Activated naive CD4-positive, alpha-beta T cell treated with anti-CD3 and anti-CD28 coated beads, Interleukin-2, amount 50 U/mL, for 16 hours (primary cell): ENCODE data around the gene TRIM46.
"Not testable (repeated sequence)": the region's sequence is repeated elsewhere in the genome, so short reads cannot be mapped to it uniquely, and the experiment has no call there.

Experiments
- DNase-seq: peaks from one replicate; pipeline ENCODE4 v3.0.0-alpha.2; 2020

Gene TRIM46

GRCh38 chr1:155207806-155208540 is 34.3 kb downstream of the TRIM46 start, which contains the start of gene THBS3:
Gene THBS3, minus strand, starts transcription at chr1:155207897. Its CDS starts 21 bp downstream, at chr1:155207876.
- no peak for DNase-seq

GRCh38 chr1:155208541-155209311 is 35.1 kb downstream of the TRIM46 start, which contains the start of gene MTX1:
Gene MTX1, plus strand, starts transcription at chr1:155208695. Its CDS starts 110 bp downstream, at chr1:155208805.
- DNase-seq, result peak; percentile 88

- DNase-seq, result no peak
These were observed 35.7 kb downstream of the TRIM46 start for GRCh38 chr1:155209312-155209721.

- DNase-seq, result no peak
These were observed 36.9 kb downstream of the TRIM46 start for GRCh38 chr1:155210314-155211104.

- DNase-seq, result not testable (repeated sequence)
These were observed 37.9 kb downstream of the TRIM46 start for GRCh38 chr1:155211381-155212050.

- not testable (repeated sequence) for DNase-seq
These were observed 38.4 kb downstream of the TRIM46 start for GRCh38 chr1:155212051-155212440.

GRCh38 chr1:155214702-155215101 is 41.1 kb downstream of the TRIM46 start:
- not testable (repeated sequence) for DNase-seq

- no peak for DNase-seq
These were observed 45.4 kb downstream of the TRIM46 start for GRCh38 chr1:155218854-155219591.

GRCh38 chr1:155219592-155220031 is 46.0 kb downstream of the TRIM46 start:
- DNase-seq, result no peak

- DNase-seq, result not testable (repeated sequence)
These were observed 46.7 kb downstream of the TRIM46 start for GRCh38 chr1:155220211-155220965.

- no peak for DNase-seq
These were observed 49.4 kb downstream of the TRIM46 start for GRCh38 chr1:155223047-155223446.

- DNase-seq, result not testable (repeated sequence)
These were observed 51.7 kb downstream of the TRIM46 start for GRCh38 chr1:155225404-155225759.

- DNase-seq, result peak; percentile 86
These were observed 52.7 kb downstream of the TRIM46 start for GRCh38 chr1:155226188-155226909.

- DNase-seq, result no peak
These were observed 53.2 kb downstream of the TRIM46 start for GRCh38 chr1:155226910-155227260.

GRCh38 chr1:155227261-155228095 is 53.8 kb downstream of the TRIM46 start:
- DNase-seq, result peak; percentile 99

GRCh38 chr1:155228096-155228427 is 54.4 kb downstream of the TRIM46 start:
- DNase-seq, result no peak

- DNase-seq, result not testable (repeated sequence)
These were observed 57.7 kb downstream of the TRIM46 start for GRCh38 chr1:155231302-155231701.

GRCh38 chr1:155232001-155232978 is 58.6 kb downstream of the TRIM46 start:
- DNase-seq, result not testable (repeated sequence)
